GM12878 (cell line): ENCODE measurements around the gene NKX6-1.

Source experiments
- ESRRA ChIP-seq: IDR thresholded peaks from 2 replicates; pipeline ENCODE4 v1.6.1; 2012; ENCODE audit warnings: mild to moderate bottlenecking, low read length, improper control_type of control experiment
- EZH2 ChIP-seq: IDR thresholded peaks from 2 replicates; pipeline ENCODE4 v1.6.1; 2012; ENCODE audit warnings: low read depth, mild to moderate bottlenecking, control low read depth, inconsistent platforms, low read length, borderline replicate concordance; ENCODE audit not compliant: control insufficient read depth
- JUND ChIP-seq: IDR thresholded peaks from 2 replicates; pipeline ENCODE4 v1.6.1; 2012; ENCODE audit warnings: low read depth, mild to moderate bottlenecking, low read length, improper control_type of control experiment, moderate library complexity
- NRF1 ChIP-seq: conservative IDR thresholded peaks from 2 replicates; pipeline ENCODE4 v1.6.1; 2011; ENCODE audit warnings: mild to moderate bottlenecking, low read depth, low read length, improper control_type of control experiment
- POLR2A ChIP-seq: IDR thresholded peaks from 2 replicates; pipeline ENCODE4 v1.6.1; 2011; ENCODE audit warnings: low read depth, mild to moderate bottlenecking, low read length
- SIN3A ChIP-seq: IDR thresholded peaks from 2 replicates; pipeline ENCODE4 v1.6.1; 2012; ENCODE audit warnings: low read depth, low read length, improper control_type of control experiment
- SP1 ChIP-seq: IDR thresholded peaks from one replicate; pipeline ENCODE4 v1.6.1; 2011; ENCODE audit warnings: low read depth, low read length
- ZNF274 ChIP-seq: IDR thresholded peaks from one replicate; pipeline ENCODE4 v1.8.0; 2011; ENCODE audit not compliant: insufficient read length, insufficient read depth
- TF ChIP-seq, protein P1 (sequence below): IDR thresholded peaks from 2 replicates; pipeline ENCODE4 v1.6.1; 2011; ENCODE audit warnings: mild to moderate bottlenecking, low read depth, low read length, moderate library complexity; ENCODE audit not compliant: insufficient replicate concordance
- TF ChIP-seq, protein P2 (sequence below), 3 experiments: IDR thresholded peaks in 2 of 3; conservative IDR thresholded peaks in 1 of 3; 2 replicates each; pipeline ENCODE4 v1.5.1; 2011; ENCODE audit warnings: low read depth in 3 of 3, low read length in 3 of 3, mild to moderate bottlenecking in 3 of 3, control low read depth in 2 of 3, moderate library complexity in 2 of 3, inconsistent platforms in 1 of 3, mixed read lengths in 1 of 3; ENCODE audit not compliant: control insufficient read depth in 2 of 3, insufficient read depth in 1 of 3; ENCODE audit errors: extremely low read depth in 1 of 3

DNA sequence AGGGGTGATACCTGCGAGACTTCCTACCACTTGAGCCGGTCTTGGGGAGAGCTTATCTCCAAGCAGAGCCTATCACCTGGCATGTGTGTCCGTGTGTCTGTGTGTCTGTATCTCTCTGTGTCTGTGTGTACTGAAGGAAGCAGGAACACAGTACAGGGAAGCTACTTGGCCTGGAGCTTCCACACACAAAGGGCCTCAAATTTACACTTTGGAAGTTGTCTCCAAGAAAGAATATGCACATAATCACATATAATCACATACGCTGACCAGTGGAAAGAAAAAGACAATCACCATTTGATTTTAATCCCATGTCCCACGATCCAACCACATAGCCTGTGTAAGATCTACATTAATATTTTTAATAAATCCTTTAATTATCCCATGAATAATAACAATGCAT is 13.2 kb upstream of the NKX6-1 start:
- TF ChIP-seq, protein P1, sequence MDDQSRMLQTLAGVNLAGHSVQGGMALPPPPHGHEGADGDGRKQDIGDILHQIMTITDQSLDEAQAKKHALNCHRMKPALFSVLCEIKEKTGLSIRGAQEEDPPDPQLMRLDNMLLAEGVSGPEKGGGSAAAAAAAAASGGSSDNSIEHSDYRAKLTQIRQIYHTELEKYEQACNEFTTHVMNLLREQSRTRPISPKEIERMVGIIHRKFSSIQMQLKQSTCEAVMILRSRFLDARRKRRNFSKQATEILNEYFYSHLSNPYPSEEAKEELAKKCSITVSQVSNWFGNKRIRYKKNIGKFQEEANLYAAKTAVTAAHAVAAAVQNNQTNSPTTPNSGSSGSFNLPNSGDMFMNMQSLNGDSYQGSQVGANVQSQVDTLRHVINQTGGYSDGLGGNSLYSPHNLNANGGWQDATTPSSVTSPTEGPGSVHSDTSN = no peak
- TF ChIP-seq POLR2A (no peak), SIN3A (no peak), NRF1 (no peak), EZH2 (no peak), SP1 (no peak), JUND (no peak), ZNF274 (no peak), ESRRA (no peak)
- TF ChIP-seq, protein P2, sequence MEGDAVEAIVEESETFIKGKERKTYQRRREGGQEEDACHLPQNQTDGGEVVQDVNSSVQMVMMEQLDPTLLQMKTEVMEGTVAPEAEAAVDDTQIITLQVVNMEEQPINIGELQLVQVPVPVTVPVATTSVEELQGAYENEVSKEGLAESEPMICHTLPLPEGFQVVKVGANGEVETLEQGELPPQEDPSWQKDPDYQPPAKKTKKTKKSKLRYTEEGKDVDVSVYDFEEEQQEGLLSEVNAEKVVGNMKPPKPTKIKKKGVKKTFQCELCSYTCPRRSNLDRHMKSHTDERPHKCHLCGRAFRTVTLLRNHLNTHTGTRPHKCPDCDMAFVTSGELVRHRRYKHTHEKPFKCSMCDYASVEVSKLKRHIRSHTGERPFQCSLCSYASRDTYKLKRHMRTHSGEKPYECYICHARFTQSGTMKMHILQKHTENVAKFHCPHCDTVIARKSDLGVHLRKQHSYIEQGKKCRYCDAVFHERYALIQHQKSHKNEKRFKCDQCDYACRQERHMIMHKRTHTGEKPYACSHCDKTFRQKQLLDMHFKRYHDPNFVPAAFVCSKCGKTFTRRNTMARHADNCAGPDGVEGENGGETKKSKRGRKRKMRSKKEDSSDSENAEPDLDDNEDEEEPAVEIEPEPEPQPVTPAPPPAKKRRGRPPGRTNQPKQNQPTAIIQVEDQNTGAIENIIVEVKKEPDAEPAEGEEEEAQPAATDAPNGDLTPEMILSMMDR (IDR thresholded peaks at IDR 0.05 in 2 of 3, conservative IDR thresholded peaks at IDR 0.05 in 1 of 3; ENCODE audit: control insufficient read depth in 2 of 3, extremely low read depth in 1 of 3, insufficient read depth in 1 of 3, low read depth in 3 of 3, low read length in 3 of 3) = no peak
